GM20000 (cell line): ENCODE measurements around the gene CTRB2.

Experiments
- DNase-seq: peaks from one replicate; pipeline ENCODE4 v3.0.0; 2012; ENCODE audit warnings: low spot score
- TF ChIP-seq, protein P1 (sequence below): IDR thresholded peaks from 2 replicates; pipeline ENCODE4 v1.5.1; 2012; ENCODE audit warnings: mild to moderate bottlenecking, control low read depth; ENCODE audit errors: extremely low read depth, missing control alignments

Gene CTRB2

DNA sequence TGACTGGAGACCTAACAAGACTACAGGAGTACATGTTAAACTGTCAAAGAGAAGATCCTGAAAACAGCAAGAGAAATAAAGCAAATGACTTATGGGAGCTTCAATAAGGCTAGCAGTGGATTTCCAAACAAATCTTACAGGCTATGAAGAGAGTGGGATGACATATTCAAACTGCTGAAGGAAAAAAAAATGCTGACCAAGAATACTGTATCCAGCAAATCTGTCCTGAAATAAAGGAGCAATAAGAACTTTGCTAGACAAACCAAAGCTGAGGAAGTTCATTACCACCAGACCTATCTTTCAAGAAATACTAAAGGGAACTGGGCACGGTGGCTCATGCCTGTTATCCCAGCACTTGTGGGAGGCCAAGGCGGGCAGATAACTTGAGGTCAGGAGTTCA lies 30.0 kb downstream of the CTRB2 start:
- TF ChIP-seq, protein P1, sequence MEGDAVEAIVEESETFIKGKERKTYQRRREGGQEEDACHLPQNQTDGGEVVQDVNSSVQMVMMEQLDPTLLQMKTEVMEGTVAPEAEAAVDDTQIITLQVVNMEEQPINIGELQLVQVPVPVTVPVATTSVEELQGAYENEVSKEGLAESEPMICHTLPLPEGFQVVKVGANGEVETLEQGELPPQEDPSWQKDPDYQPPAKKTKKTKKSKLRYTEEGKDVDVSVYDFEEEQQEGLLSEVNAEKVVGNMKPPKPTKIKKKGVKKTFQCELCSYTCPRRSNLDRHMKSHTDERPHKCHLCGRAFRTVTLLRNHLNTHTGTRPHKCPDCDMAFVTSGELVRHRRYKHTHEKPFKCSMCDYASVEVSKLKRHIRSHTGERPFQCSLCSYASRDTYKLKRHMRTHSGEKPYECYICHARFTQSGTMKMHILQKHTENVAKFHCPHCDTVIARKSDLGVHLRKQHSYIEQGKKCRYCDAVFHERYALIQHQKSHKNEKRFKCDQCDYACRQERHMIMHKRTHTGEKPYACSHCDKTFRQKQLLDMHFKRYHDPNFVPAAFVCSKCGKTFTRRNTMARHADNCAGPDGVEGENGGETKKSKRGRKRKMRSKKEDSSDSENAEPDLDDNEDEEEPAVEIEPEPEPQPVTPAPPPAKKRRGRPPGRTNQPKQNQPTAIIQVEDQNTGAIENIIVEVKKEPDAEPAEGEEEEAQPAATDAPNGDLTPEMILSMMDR, result no peak
- DNase-seq, result no peak

DNA sequence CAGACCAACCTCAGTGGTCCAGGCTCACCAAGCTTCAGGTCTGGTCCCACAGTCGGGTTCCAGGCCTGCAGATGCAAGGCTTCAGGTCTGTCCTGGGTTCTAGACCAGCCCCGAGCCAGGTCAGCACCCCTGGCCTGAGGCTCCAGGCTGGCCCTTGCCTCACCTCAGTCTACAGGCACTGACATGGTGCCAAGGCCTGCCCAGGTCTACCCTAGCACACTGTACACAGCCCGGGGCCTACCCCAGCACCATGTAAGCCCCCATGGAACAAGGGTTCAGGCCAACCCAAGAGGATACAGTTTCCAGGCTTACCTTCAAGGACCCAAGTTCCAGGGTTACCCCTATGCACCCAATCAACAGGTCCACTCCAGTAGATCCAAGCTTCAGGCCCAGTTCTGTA lies 31.9 kb downstream of the CTRB2 start:
- no peak for DNase-seq
- TF ChIP-seq, protein P1, result no peak

DNA sequence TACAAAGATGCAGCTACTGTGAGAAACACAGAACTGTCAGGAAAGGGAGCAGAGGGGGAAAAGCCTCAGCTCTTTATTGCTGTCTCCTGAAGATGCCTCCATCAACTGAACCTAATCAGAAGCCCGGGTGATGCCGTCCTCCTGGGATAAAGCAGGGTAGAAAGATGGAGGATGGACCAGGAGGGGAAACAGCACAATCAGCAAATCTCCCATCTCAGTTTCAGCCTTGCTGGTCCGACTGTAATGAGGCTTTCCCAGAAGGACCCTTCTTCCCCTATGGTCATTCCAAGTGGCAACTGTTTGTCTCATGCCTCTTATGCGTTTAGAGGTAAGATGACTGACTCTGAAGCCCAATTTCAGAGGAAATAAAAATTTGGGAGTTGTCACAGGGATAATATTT lies 34.4 kb downstream of the CTRB2 start:
- TF ChIP-seq, protein P1, result no peak

DNA sequence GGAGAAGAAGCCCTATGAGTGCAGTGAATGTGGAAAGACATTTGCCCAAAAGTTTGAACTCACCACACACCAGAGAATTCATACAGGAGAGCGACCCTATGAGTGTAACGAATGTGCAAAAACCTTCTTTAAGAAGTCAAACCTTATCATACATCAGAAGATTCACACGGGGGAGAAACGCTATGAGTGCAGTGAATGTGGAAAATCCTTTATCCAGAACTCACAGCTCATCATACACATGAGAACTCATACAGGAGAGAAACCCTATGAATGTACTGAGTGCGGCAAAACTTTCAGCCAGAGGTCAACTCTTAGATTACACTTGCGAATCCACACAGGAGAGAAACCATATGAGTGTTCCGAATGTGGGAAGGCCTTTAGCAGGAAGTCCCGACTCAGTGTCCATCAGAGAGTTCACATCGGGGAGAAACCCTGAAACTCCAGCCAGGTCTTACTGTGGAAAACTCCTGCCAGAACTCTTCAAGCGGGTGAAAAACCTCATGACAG lies 37.0 kb downstream of the CTRB2 start:
- TF ChIP-seq, protein P1, result no peak
- no peak for DNase-seq

More for the DNA sequence above, 34.4 kb downstream of the CTRB2 start:
- no peak for DNase-seq

DNA sequence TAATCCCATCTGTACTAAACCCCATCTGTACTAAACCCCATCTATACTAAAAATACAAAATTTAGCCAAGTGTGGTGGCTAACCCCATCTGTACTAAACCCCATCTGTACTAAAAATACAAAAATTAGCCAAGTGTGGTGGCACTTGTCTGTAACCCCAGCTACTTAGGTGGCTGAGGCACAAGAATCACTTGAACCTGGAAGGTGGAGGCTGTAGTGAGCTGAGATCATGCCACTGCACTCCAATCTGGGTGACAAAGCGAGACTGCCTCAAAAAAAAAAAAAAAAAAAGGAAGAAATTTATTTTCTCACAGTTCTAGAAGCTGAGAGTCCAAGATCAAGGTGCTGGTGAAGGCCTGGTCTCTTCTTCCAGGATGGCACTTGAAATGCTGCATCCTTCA lies 46.6 kb downstream of the CTRB2 start:
- TF ChIP-seq, protein P1, result no peak
- DNase-seq, result no peak
